ENCODE results near the gene RCAN1. TPM values are rescaled to one million over a fixed set of nuclear protein-coding genes. Genes with fewer than 3 reads are reported as not detected.
"Not testable (repeated sequence)": the region's sequence is repeated elsewhere in the genome, so short reads cannot be mapped to it uniquely, and the experiment has no call there.

Gene RCAN1
- total RNA-seq, 3 donors from 2014 or later (not counting 1 experiment from before 2014, with no cell fraction given), result 6.7 to 8.9 (median 8.2) TPM

GRCh38 chr21:34560021-34560420 lies 54.9 kb downstream of the RCAN1 start:
- Histone ChIP-seq H3K9me3 (ENCODE audit: control insufficient read depth, insufficient read depth, low read length) (no peaks in the 10 kb centered on the region), H3K36me3 (ENCODE audit: control insufficient read depth, insufficient read depth, low read length) (no peaks in the 10 kb centered on the region), H3K4me1 (ENCODE audit: control insufficient read depth, insufficient read depth, low read length) (no peaks in the 10 kb centered on the region), H3K27me3 (ENCODE audit: control insufficient read depth, insufficient read depth, low read length) (no peaks in the 10 kb centered on the region), H3K4me3 (ENCODE audit: low read length) (no peak overlapping the region), H3K27ac (ENCODE audit: low read length) (no peak overlapping the region)
- WGBS (ENCODE audit: insufficient coverage), result 92% methylated on average over 4 of the region's 5 CpGs
- Mint-ChIP-seq H3K27me3 (ENCODE audit: low read depth in 2 of 2) (no peaks in the 10 kb centered on the region), H3K27ac (no peak overlapping the region), H3K4me1 (peaks cover 7 to 10% of the 10 kb centered on the region in 2 donors), H3K9me3 (no peaks in the 10 kb centered on the region), H3K36me3 (no peaks in the 10 kb centered on the region), H3K4me3 (no peak overlapping the region)
- no peak for TF ChIP-seq CTCF (IDR thresholded peaks at IDR 0.05)
- intact Hi-C loops (cut with micrococcal nuclease), result no loop called here
- ATAC-seq, result no peak
- no peak for DNase-seq

- no peaks in the 10 kb centered on the region for H3K4me1 ChIP-seq (ENCODE audit: control insufficient read depth, insufficient read depth, low read length)
- H3K27ac ChIP-seq (ENCODE audit: low read length), result no peak overlapping the region
- H3K9me3 ChIP-seq (ENCODE audit: control insufficient read depth, insufficient read depth, low read length), result no peaks in the 10 kb centered on the region
- no peak for TF ChIP-seq CTCF (IDR thresholded peaks at IDR 0.05)
- intact Hi-C loops (cut with micrococcal nuclease), result no loop called here
- 92% methylated on average over 6 of the region's 6 CpGs for WGBS (ENCODE audit: insufficient coverage)
- no peak overlapping the region for H3K4me3 ChIP-seq (ENCODE audit: low read length)
- DNase-seq (no peak), ATAC-seq (no peak)
- H3K36me3 Mint-ChIP-seq, result no peaks in the 10 kb centered on the region
- no peak overlapping the region for H3K27ac Mint-ChIP-seq
- H3K4me1 Mint-ChIP-seq, result peaks cover 6% of the 10 kb centered on the region in 2 donors
- no peaks in the 10 kb centered on the region for H3K27me3 Mint-ChIP-seq (ENCODE audit: low read depth in 2 of 2)
- no peak overlapping the region for H3K4me3 Mint-ChIP-seq
- H3K9me3 Mint-ChIP-seq, result no peaks in the 10 kb centered on the region
- no peaks in the 10 kb centered on the region for H3K36me3 ChIP-seq (ENCODE audit: control insufficient read depth, insufficient read depth, low read length)
- H3K27me3 ChIP-seq (ENCODE audit: control insufficient read depth, insufficient read depth, low read length), result no peaks in the 10 kb centered on the region
These were observed 55.8 kb downstream of the RCAN1 start for GRCh38 chr21:34559089-34559631.

- DNase-seq, result no peak
- Histone ChIP-seq H3K9me3 (ENCODE audit: control insufficient read depth, insufficient read depth, low read length) (no peaks in the 10 kb centered on the region), H3K27me3 (ENCODE audit: control insufficient read depth, insufficient read depth, low read length) (no peaks in the 10 kb centered on the region), H3K36me3 (ENCODE audit: control insufficient read depth, insufficient read depth, low read length) (no peaks in the 10 kb centered on the region), H3K4me3 (ENCODE audit: low read length) (no peak overlapping the region), H3K4me1 (ENCODE audit: control insufficient read depth, insufficient read depth, low read length) (no peaks in the 10 kb centered on the region), H3K27ac (ENCODE audit: low read length) (no peak overlapping the region)
- 89% methylated on average over 5 of the region's 5 CpGs for WGBS (ENCODE audit: insufficient coverage)
- H3K27me3 Mint-ChIP-seq (ENCODE audit: low read depth in 2 of 2), result no peaks in the 10 kb centered on the region
- H3K4me3 Mint-ChIP-seq, result no peak overlapping the region
- no peak for ATAC-seq
- TF ChIP-seq CTCF (IDR thresholded peaks at IDR 0.05), result no peak
- H3K36me3 Mint-ChIP-seq, result no peaks in the 10 kb centered on the region
- H3K9me3 Mint-ChIP-seq, result no peaks in the 10 kb centered on the region
- no peaks in the 10 kb centered on the region for H3K4me1 Mint-ChIP-seq
- intact Hi-C loops (cut with micrococcal nuclease), result no loop called here
- H3K27ac Mint-ChIP-seq, result no peak overlapping the region
These were observed 56.7 kb downstream of the RCAN1 start for GRCh38 chr21:34558166-34558565.

GRCh38 chr21:34557261-34557660 lies 57.7 kb downstream of the RCAN1 start:
- TF ChIP-seq CTCF (IDR thresholded peaks at IDR 0.05), result no peak
- H3K9me3 Mint-ChIP-seq, result no peaks in the 10 kb centered on the region
- no peaks in the 10 kb centered on the region for H3K27me3 ChIP-seq (ENCODE audit: control insufficient read depth, insufficient read depth, low read length)
- H3K4me1 ChIP-seq (ENCODE audit: control insufficient read depth, insufficient read depth, low read length), result no peaks in the 10 kb centered on the region
- no peak for DNase-seq
- no peak overlapping the region for H3K4me3 ChIP-seq (ENCODE audit: low read length)
- intact Hi-C loops (cut with micrococcal nuclease), result no loop called here
- no peak overlapping the region for H3K27ac ChIP-seq (ENCODE audit: low read length)
- no peak overlapping the region for H3K4me3 Mint-ChIP-seq
- ATAC-seq, result no peak
- WGBS (ENCODE audit: insufficient coverage), result 84% methylated on average over 4 of the region's 5 CpGs
- H3K27me3 Mint-ChIP-seq (ENCODE audit: low read depth in 2 of 2), result peaks cover 0 to 3% of the 10 kb centered on the region in 2 donors
- no peaks in the 10 kb centered on the region for H3K36me3 ChIP-seq (ENCODE audit: control insufficient read depth, insufficient read depth, low read length)
- no peaks in the 10 kb centered on the region for H3K36me3 Mint-ChIP-seq
- H3K4me1 Mint-ChIP-seq, result no peaks in the 10 kb centered on the region
- H3K9me3 ChIP-seq (ENCODE audit: control insufficient read depth, insufficient read depth, low read length), result no peaks in the 10 kb centered on the region
- no peak overlapping the region for H3K27ac Mint-ChIP-seq

- H3K36me3 Mint-ChIP-seq; H3K4me1 Mint-ChIP-seq; H3K4me3 Mint-ChIP-seq; DNase-seq; ATAC-seq; H3K9me3 ChIP-seq (ENCODE audit: control insufficient read depth, insufficient read depth, low read length); intact Hi-C loops (cut with micrococcal nuclease); H3K27ac ChIP-seq (ENCODE audit: low read length); H3K27me3 Mint-ChIP-seq (ENCODE audit: low read depth in 2 of 2); H3K36me3 ChIP-seq (ENCODE audit: control insufficient read depth, insufficient read depth, low read length); H3K27me3 ChIP-seq (ENCODE audit: control insufficient read depth, insufficient read depth, low read length); H3K4me3 ChIP-seq (ENCODE audit: low read length); H3K27ac Mint-ChIP-seq; H3K4me1 ChIP-seq (ENCODE audit: control insufficient read depth, insufficient read depth, low read length); H3K9me3 Mint-ChIP-seq: not testable (repeated sequence)
- 93% methylated on average over 2 of the region's 2 CpGs for WGBS (ENCODE audit: insufficient coverage)
These were observed 60.2 kb downstream of the RCAN1 start for GRCh38 chr21:34554670-34555069.
